Osteocyte (in vitro differentiated cells): ENCODE results near the gene ZNF586. TPM values are rescaled to one million over a fixed set of nuclear protein-coding genes. Genes with fewer than 3 reads are reported as not detected.

ENCODE experiments used
- DNase-seq: peaks from one replicate; pipeline ENCODE4 v3.0.0; 2021; ENCODE audit warnings: mixed read lengths; ENCODE audit not compliant: unreplicated experiment; ENCODE audit errors: extremely low spot score
- H3K27ac Mint-ChIP-seq: one replicate; pipeline ENCODE4 v1.8.0; 2021; ENCODE audit warnings: mild to moderate bottlenecking, mixed read lengths; ENCODE audit not compliant: unreplicated experiment
- H3K27me3 Mint-ChIP-seq: one replicate; pipeline ENCODE4 v1.8.0; 2021; ENCODE audit warnings: mixed read lengths; ENCODE audit not compliant: unreplicated experiment
- H3K36me3 Mint-ChIP-seq: one replicate; pipeline ENCODE4 v1.8.0; 2021; ENCODE audit warnings: mixed read lengths; ENCODE audit not compliant: unreplicated experiment
- H3K4me1 Mint-ChIP-seq: one replicate; pipeline ENCODE4 v1.8.0; 2021; ENCODE audit warnings: mixed read lengths; ENCODE audit not compliant: unreplicated experiment
- H3K4me3 Mint-ChIP-seq: one replicate; pipeline ENCODE4 v1.8.0; 2021; ENCODE audit warnings: mild to moderate bottlenecking, moderate library complexity, mixed read lengths; ENCODE audit not compliant: unreplicated experiment
- H3K9me3 Mint-ChIP-seq: one replicate; pipeline ENCODE4 v1.8.0; 2021; ENCODE audit warnings: mixed read lengths; ENCODE audit not compliant: unreplicated experiment
- total RNA-seq: library from RNA; stranded (reverse); gene quantifications from 2 replicates; pipeline ENCODE4 v1.2.1, GENCODE V29; 2021
- TF ChIP-seq, protein P1 (sequence below): fragments of 200-600 bp; sonication (generic); IDR thresholded peaks from 2 replicates; pipeline ENCODE4 v1.5.0; 2021; ENCODE audit warnings: antibody characterized with exemption, mild to moderate bottlenecking, moderate library complexity

ZNF586 gene
- total RNA-seq, 1 donor from 2014 or later = 18.8 TPM

DNA sequence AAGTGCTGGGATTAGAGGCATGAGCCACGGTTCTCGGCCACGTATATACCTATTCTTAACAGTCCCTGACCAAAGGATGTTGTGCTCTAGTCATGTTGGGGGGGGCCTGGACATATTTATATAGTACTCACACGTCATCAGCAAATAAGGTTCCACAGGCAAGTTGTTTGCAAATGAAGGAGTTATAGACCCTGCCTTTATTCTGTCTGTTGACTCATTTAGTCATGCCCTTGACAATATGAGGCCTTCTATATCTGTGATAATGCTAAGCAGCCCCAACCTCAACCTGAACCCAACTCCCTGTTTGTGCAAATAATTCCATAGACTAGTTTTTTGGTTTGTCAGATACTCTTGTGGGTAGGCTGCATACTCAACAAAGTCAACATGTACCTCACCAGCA, 8.9 kb downstream of the ZNF586 start:
- H3K4me3 Mint-ChIP-seq = no peak overlapping the region
- no peaks in the 10 kb centered on the region for H3K27me3 Mint-ChIP-seq
- peaks cover 75% of the 10 kb centered on the region for H3K36me3 Mint-ChIP-seq
- TF ChIP-seq, protein P1, sequence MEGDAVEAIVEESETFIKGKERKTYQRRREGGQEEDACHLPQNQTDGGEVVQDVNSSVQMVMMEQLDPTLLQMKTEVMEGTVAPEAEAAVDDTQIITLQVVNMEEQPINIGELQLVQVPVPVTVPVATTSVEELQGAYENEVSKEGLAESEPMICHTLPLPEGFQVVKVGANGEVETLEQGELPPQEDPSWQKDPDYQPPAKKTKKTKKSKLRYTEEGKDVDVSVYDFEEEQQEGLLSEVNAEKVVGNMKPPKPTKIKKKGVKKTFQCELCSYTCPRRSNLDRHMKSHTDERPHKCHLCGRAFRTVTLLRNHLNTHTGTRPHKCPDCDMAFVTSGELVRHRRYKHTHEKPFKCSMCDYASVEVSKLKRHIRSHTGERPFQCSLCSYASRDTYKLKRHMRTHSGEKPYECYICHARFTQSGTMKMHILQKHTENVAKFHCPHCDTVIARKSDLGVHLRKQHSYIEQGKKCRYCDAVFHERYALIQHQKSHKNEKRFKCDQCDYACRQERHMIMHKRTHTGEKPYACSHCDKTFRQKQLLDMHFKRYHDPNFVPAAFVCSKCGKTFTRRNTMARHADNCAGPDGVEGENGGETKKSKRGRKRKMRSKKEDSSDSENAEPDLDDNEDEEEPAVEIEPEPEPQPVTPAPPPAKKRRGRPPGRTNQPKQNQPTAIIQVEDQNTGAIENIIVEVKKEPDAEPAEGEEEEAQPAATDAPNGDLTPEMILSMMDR = no peak
- DNase-seq = no peak
- H3K4me1 Mint-ChIP-seq = no peaks in the 10 kb centered on the region
- H3K9me3 Mint-ChIP-seq = peaks cover 46% of the 10 kb centered on the region
- no peak overlapping the region for H3K27ac Mint-ChIP-seq

DNA sequence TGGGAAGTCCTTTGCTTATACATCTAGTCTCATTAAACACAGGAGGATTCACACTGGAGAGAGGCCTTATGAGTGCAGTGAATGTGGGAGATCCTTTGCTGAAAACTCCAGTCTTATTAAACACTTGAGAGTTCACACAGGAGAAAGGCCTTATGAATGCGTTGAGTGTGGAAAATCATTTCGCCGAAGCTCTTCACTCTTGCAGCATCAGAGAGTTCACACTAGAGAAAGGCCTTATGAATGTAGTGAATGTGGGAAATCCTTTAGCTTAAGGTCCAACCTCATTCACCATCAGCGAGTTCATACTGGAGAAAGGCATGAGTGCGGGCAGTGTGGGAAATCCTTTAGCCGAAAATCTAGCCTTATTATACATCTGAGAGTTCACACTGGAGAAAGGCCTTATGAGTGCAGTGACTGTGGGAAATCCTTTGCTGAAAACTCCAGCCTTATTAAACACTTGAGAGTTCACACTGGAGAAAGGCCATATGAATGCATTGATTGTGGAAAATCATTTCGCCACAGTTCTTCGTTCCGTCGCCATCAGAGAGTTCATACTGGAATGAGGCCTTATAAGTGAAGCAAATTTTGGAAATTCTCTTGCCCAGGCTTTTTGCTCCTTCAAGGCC, 9.9 kb downstream of the ZNF586 start:
- Mint-ChIP-seq H3K4me3 (no peak overlapping the region), H3K9me3 (peaks cover 41% of the 10 kb centered on the region), H3K27me3 (no peaks in the 10 kb centered on the region), H3K4me1 (no peaks in the 10 kb centered on the region), H3K36me3 (peaks cover 74% of the 10 kb centered on the region), H3K27ac (no peak overlapping the region)
- TF ChIP-seq, protein P1 = no peak
- no peak for DNase-seq

DNA sequence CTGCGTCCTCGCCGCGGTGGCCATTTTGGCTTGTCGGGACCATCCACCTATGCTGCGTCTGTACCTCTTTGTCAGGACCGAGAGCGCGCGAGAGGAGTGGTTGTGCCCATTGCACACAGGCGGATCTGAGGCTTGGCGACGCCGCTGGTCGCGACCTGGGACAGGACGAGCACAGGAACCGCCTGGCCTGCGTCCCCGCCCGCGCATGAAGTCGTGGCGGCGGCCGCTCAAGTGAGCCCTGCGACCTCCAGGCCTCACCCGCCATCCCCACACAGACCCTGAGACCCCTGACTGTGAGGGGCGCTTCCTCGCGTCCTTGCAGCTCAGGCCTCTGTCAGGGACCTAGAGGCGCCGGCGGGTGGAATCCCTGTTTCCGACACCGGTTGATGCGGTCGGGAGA, 16.8 kb downstream of the ZNF586 start:
- H3K27me3 Mint-ChIP-seq = no peaks in the 10 kb centered on the region
- H3K4me3 Mint-ChIP-seq = no peak overlapping the region
- no peak for DNase-seq
- H3K36me3 Mint-ChIP-seq = peaks cover 60% of the 10 kb centered on the region
- no peaks in the 10 kb centered on the region for H3K4me1 Mint-ChIP-seq
- H3K9me3 Mint-ChIP-seq = peaks cover 21% of the 10 kb centered on the region
- no peak overlapping the region for H3K27ac Mint-ChIP-seq
- TF ChIP-seq, protein P1 = no peak

DNA sequence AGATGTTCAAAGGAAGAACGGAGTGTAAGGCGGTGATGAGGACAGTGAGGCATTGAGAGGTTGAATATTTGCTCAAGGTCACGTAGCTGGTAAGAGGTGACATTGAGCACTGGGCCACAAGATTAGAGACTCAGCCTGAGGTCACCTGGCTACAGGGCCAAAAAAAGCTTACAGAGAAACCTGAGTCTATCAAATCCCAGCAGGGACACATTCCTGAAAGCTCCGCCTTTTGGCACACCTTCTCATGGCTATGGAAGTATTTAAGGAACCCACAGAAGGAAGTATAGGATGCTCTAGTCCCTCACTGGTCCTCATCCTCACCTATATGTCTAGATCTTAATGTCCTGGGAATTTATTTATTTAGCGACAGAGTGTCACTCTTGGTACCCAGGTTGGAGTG, 17.4 kb downstream of the ZNF586 start:
- peaks cover 21% of the 10 kb centered on the region for H3K9me3 Mint-ChIP-seq
- H3K4me3 Mint-ChIP-seq = no peak overlapping the region
- H3K36me3 Mint-ChIP-seq = peaks cover 61% of the 10 kb centered on the region

DNA sequence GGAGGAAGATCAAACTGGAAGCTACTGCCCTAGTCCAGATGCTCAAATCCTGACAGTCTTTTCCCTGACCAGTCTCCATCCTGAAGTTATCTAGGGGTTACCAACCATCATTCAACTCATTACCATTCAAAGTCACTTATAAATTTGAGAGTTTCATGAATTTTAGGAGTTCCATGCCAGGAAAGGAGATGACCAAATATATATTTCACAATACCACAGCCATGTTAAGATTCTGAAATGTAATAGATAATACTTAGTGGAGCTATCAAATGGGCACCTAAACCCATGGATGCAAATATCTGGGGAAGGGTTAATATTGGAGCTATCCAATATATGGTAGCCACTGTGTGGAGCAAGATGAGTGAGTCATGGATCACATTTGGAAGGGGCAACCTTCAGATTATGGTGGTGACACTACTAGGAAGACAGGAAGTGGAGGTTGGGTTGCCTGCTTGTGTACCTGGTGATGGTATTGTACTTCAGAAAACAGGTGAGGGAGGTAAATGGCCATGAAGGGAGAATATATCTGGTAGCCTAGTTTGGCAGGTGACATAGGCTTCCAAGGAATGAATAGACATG, 18.7 kb downstream of the ZNF586 start:
- Mint-ChIP-seq H3K4me1 (no peaks in the 10 kb centered on the region), H3K4me3 (no peak overlapping the region), H3K9me3 (peaks cover 21% of the 10 kb centered on the region), H3K27ac (no peak overlapping the region), H3K36me3 (peaks cover 60% of the 10 kb centered on the region), H3K27me3 (no peaks in the 10 kb centered on the region)
- no peak for DNase-seq
- TF ChIP-seq, protein P1 = no peak

More for the DNA sequence above, 17.4 kb downstream of the ZNF586 start:
- TF ChIP-seq, protein P1 = no peak
- H3K27ac Mint-ChIP-seq = no peak overlapping the region
- H3K27me3 Mint-ChIP-seq = no peaks in the 10 kb centered on the region
- DNase-seq = no peak
- H3K4me1 Mint-ChIP-seq = no peaks in the 10 kb centered on the region
